HTR-8/SVneo (cell line): Measurements from ENCODE around the gene TMEM179B.
"Not testable (repeated sequence)": the region's sequence is repeated elsewhere in the genome, so short reads cannot be mapped to it uniquely, and the experiment has no call there.

Source experiments
- DNase-seq: peaks from one replicate; pipeline ENCODE4 v3.0.0; 2011; ENCODE audit warnings: low spot score, mixed read lengths; ENCODE audit not compliant: insufficient read length
- FAIRE-seq: peaks from 2 replicates; lab custom pipeline; 2011; peaks lifted over from hg19 to GRCh38; lab: Jason Lieb, UNC

Gene TMEM179B

DNA sequence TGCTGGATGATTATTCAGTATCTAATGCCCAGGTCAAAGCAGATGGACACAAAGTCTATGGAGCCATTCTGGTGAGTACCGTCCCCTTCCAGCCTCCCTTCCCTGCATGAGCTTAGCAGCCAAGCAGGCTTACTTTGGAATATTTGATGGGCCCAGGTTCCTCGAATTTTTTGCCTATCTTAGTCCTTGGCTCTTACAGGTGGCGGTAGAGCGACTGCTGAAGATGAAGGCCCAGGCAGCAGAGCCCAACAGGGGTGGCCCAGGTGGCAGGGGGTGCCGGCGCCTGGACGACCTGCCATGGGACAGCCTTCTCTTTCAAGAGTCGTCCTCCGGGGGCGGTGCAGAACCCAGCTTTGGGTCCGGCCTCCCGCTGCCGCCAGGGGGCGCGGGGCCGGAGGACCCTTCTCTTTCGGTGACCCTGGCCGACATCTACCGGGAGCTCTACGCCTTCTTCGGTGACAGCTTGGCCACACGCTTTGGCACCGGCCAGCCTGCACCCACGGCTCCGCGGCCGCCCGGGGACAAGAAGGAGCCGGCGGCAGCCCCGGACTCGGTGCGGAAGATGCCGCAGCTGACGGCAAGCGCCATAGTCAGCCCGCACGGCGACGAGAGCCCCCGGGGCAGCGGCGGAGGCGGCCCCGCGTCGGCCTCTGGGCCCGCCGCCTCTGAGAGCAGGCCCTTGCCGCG, 741 bp upstream of the TMEM179B start:
- FAIRE-seq (no peak), DNase-seq (peak; percentile 90)

GRCh38 chr11:62788991-62789390, 1.8 kb downstream of the TMEM179B start:
- no peak for DNase-seq
- FAIRE-seq = no peak

GRCh38 chr11:62789576-62789975, 2.4 kb downstream of the TMEM179B start:
- no peak for FAIRE-seq

DNA sequence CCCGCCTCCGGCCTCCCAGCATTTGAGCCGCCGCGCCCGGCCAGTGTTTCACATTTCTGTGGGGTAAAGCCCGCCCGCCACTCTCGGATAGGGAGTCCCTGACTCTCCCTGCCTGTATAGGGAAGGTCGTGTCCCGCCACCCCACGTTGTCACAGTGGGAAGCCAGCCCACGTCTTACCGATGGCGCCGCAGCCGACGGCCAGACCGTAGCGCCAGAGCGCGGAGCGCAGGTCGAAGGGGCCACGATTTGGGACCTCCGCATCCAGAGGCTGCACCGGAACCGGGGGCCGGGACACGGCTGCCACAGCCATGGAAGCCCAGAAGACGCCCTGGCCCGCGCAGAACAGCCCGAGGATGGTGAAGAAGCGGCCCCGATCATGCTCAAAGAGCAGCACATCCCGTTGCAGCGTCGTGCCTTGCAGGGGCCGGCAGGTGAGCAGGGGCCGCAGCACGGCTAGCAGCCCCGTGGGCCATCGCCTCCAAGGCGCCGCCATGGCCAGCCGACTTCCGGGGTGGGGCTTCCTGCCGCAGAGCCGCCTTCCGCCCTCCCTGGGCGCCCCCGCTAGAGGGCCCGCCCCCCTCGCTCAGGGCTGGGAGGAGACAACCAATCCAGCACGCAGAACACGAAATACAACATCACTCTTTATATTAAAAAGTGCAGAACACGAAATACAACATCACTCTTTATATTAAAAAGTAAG, 4.4 kb downstream of the TMEM179B start, which contains the start of gene TMEM223:
TSS of gene TMEM223 (minus strand) at position 506 of the 701 bp plus-strand sequence. CDS start at position 494, 12 bp downstream.
- FAIRE-seq (no peak), DNase-seq (peak; percentile 75)

More at GRCh38 chr11:62789576-62789975, 2.4 kb downstream of the TMEM179B start:
- DNase-seq = no peak

DNA sequence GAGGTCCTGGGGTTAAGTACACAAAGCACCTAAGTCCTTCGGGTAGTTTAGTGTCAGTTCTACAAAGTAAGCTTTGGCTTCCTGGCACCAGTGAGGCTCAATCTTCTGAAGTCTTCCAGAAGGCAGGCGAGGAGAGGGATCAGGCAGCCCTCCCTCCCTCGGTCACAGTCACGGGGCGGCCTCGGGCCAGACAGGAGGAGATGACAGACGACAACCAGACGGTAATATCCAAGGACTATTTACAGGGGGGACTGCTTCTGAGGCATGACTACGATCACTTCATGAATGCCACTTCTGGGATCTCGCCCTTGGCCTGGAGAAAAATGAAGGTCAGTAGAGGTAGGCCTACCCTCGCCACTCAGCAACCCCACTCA, 5.0 kb downstream of the TMEM179B start:
- FAIRE-seq (no peak), DNase-seq (no peak)

DNA sequence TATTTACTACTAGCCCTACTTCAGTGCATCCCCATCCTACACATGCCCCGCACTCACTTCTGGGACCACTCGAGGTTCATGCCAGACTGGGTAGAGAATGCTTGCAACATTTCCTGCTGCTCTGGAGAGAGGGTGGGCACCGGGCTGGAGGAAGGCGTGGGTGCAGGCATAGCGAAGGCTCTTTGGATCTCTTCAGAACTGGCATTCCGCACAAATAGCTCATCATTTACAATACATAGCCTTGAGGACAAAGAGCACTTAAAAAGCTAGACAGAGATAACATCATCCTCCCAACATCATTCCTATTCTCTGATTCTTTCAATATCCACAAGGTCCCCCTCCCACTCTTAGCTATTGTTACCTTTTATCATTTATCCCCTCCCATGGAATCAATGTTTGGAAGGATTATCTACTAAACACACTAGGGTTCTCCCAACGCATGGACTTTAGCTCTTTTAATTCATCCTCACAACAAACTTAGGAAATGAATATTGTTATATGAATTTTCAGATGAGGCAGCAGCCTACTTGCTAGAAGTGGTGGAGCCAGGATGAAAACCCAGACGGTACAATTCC, 7.1 kb downstream of the TMEM179B start:
- FAIRE-seq = no peak

GRCh38 chr11:62796281-62796680, 9.1 kb downstream of the TMEM179B start:
- FAIRE-seq = no peak
- DNase-seq = no peak

More for the DNA sequence above, 7.1 kb downstream of the TMEM179B start:
- DNase-seq = no peak

- FAIRE-seq = no peak
- no peak for DNase-seq
These were observed 12.3 kb downstream of the TMEM179B start for GRCh38 chr11:62799486-62799885.

- FAIRE-seq (no peak), DNase-seq (no peak)
These were observed 13.9 kb downstream of the TMEM179B start for GRCh38 chr11:62801071-62801470.

DNA sequence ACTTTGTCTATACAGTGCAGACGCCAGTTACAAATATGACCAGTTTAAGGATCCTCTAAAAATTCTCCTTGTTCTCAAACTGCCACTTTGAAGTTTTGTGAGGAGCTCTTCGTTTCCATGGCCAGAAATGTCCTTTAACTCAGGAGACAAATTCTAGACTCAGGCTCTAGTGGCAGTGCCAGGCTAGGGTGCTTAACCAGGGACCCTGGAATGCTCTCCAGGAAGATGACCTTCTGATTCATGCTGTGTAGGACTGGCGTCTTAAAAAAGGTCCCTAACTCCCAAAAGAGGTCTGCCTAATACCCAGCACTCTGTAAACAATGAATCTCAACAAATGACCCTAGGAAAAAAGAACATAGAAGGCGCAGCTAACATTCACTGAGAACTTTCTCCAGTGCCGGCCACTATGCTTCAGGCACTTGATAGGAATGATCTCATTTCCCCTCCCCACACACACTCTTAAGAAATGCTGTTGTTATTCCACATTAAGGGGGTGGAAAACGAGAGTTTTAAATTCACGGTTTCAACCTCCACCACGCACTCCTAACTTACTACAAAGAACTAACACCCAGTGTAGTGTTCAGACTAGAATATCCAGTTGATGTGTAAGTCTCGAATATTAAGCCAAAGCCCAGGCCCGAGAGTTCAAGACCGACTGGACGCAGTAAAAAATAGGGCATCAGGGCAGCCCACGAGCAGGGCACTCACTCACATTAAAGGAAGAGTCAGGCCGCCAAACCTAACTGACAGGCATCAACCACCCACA, 17.3 kb downstream of the TMEM179B start:
- FAIRE-seq = no peak
- DNase-seq = no peak

- FAIRE-seq = no peak
- peak; percentile 87 for DNase-seq
These were observed 18.1 kb downstream of the TMEM179B start, which contains the start of gene NXF1 for GRCh38 chr11:62805076-62805892. Gene NXF1, minus strand, starts transcription at chr11:62805440. Its CDS starts 84 bp downstream, at chr11:62805356.

GRCh38 chr11:62805961-62806441, 18.8 kb downstream of the TMEM179B start:
- FAIRE-seq (no peak), DNase-seq (no peak)

- no peak for DNase-seq
- no peak for FAIRE-seq
These were observed 19.5 kb downstream of the TMEM179B start for GRCh38 chr11:62806611-62807121.

- FAIRE-seq = no peak
- no peak for DNase-seq
These were observed 23.5 kb downstream of the TMEM179B start for GRCh38 chr11:62810748-62811147.

DNA sequence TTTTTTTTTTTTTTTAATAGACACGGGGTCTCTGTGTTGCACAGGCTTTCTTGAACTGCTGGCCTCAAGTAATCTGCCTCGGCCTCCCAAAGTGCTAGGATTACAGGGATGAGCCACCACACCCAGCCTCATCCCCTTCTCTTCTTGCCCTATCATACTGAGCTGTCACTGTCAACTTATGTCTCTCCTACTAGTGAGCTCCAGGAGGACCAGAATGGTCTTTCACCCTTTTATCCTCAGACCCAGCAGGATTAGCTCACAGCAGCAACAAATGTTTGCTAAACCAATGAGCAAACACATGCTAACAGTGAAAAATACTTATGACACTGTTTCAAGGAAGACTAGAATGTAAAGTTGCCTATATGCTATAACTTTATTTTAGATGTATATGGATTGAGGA, 24.5 kb downstream of the TMEM179B start:
- no peak for DNase-seq
- no peak for FAIRE-seq

DNA sequence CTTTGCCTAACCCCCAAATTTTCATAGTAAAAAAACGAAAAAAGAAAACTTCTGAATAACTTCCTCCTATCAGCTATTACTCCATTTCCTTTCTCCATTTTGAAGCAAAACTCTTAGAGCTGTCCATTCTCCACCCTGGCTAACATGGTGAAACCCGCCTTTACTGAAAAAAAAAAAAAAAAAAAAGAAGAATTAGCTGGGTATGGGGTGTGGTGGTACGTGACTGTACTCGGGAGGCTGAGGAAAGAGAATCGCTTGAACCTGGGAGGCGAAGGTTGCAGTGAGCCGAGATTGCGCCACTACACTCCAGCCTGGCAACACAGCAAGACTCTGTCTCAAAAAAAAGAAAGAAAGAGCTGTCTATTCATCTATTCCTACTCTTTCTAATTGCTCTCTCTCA, 29.4 kb downstream of the TMEM179B start:
- FAIRE-seq = no peak

DNA sequence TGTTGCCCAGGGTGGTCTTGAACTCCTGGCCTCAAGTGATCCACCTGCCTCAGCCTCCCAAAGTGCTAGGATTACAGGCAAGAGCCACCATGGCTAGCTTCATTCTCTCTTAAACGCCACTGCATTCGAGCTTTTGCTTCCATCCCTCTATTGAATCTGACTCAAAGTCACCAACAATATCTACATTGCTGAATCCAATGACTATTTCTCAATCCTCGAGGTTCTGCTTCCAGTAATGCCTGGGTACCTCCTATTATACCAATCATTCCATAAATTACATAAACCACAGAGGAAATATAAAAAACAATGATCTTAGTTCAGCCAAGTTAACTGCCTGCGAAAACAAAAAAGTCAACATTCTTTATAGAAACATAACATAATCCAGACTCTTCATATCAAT, 29.9 kb downstream of the TMEM179B start:
- FAIRE-seq (no peak), DNase-seq (no peak)

More for the DNA sequence above, 29.4 kb downstream of the TMEM179B start:
- DNase-seq = no peak

- FAIRE-seq (no peak), DNase-seq (no peak)
These were observed 36.5 kb downstream of the TMEM179B start for GRCh38 chr11:62823677-62824076.

- not testable (repeated sequence) for FAIRE-seq, DNase-seq
These were observed 40.9 kb downstream of the TMEM179B start for GRCh38 chr11:62828130-62828529.
